NCI-H2029 treated with DMSO at 0.1 percent for 48 hours (cell line): ENCODE measurements around the gene POGK.
"Not testable (repeated sequence)": the region's sequence is repeated elsewhere in the genome, so short reads cannot be mapped to it uniquely, and the experiment has no call there.

Experiments
- DNase-seq: peaks from one replicate; lab custom pipeline; 2025; lab: John Stamatoyannopoulos, UW

Gene POGK

GRCh38 chr1:166838766-166839599, at the start of gene POGK:
POGK (plus strand) TSS chr1:166839475; CDS start chr1:166840957, 1,482 bp downstream.
- DNase-seq: peak; percentile 15

DNA sequence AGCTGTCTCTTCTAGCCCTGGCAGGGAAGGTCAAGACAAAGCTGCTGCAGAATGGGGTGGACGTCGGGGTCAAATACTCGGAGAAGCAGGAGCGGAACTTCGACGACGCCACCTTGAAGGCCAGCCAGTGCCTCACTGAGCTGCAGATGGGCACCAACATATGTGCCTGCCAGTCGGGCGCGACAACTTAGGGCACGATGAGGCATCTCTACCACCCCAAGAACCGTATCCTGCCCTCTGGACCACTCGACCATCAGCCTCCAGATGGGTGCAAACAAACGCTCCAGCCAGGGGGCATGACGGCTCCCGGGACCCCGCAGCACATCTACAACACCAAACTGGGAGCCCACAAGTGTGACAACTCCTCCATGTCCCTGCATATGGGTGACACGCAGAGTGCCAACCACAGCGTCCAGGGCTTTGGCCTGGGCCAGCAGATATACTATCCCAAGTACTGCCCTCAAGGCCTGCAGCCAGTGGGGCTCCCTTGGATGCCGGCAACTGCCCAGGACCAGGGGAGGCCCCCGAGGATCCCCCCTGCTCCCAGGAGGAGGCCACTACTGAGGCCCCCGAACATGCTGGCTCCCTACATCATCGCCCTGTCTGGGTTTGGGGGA, 42.5 kb upstream of the POGK start:
- DNase-seq: no peak

- no peak for DNase-seq
These were observed 30.3 kb upstream of the POGK start for GRCh38 chr1:166808952-166809351.

GRCh38 chr1:166811691-166812090, 27.6 kb upstream of the POGK start:
- DNase-seq: no peak

- no peak for DNase-seq
These were observed 25.6 kb upstream of the POGK start for GRCh38 chr1:166813508-166814223.

DNA sequence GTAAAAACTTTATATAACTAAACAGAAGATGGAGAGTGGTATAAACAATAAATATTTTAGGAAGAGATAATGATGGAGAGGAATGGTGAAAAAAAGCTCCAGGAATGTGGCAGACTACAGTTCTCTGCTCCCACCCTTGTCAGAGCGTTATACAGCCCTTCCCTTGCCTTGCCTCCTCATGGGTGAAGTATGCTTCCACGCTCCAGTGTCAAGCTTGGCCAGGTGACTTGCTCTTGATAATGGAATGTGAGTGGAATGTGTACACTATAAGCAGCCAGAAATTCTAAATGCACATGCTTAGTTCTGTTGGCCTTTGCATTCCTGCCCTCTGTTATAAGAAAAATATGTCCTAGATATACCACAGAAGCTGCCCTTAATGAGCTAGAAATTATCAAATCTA, 24.7 kb upstream of the POGK start:
- no peak for DNase-seq

- DNase-seq: no peak
These were observed 19.3 kb upstream of the POGK start for GRCh38 chr1:166819974-166820373.

DNA sequence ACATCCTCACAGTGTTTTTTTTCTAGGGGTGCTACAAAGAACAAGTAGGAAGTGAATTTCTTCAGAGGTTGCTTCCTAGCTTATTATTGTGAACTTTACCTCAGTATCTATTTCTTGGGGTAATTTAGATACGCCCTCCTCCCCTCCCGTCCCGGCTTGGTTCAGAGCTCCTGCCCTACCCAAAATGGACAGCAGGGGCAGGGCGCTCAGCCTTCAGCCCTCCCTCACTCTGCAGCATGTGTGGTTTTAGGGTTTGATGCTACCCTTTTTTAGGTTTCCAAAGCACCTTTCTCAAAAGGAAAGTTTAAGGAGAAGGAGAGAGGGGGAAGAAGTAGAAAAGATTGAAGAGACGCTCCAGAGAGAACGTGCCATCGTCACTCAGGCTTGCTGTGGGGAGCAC, 16.9 kb upstream of the POGK start:
- DNase-seq: no peak

DNA sequence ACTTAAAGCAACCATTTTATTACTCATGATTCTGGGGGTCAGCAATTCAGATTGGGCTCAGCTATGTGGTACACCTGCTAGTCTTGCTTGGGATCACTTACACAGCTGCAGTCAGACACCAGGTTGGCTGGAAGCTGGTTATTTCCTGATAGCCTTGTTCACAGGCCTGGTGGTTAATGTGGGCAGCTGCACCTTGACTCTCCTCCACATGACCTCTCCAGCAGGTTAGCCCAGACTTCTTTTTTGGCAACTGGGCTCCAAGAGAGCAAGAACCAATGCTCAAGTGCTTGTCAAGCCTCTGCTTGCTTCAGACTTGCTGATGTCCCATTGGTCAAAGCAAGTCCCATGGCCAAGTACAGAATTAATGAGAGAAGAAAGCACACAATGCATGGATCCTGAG, 11.8 kb upstream of the POGK start:
- DNase-seq: no peak

GRCh38 chr1:166829762-166830161, 9.5 kb upstream of the POGK start:
- not testable (repeated sequence) for DNase-seq

- DNase-seq: no peak
These were observed 2.5 kb upstream of the POGK start for GRCh38 chr1:166836733-166837132.

- no peak for DNase-seq
These were observed 479 bp downstream of the POGK start for GRCh38 chr1:166839600-166840308.

GRCh38 chr1:166840309-166841274, 1.3 kb downstream of the POGK start:
- DNase-seq: no peak

DNA sequence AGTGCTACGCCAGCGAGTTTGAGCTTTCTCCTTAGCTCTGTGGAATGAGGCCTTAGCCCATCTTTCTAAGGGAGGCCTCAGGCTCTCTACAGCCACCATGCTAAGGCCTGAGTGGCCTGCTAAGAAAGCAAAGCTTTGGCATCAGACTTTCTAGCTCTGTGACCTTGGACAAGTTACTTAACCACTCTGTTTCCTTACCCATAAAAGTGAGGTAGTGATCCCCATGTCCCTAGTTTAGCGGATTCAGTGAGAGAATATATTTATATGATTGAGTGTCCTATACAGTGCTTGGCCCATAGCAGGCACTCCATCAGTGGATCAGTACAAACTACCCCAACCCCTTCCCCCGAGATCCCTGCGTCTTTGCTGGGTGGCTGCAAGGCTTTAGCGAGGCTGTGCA, 4.0 kb downstream of the POGK start:
- DNase-seq: no peak

- DNase-seq: no peak
These were observed 4.7 kb downstream of the POGK start for GRCh38 chr1:166843769-166844596.

DNA sequence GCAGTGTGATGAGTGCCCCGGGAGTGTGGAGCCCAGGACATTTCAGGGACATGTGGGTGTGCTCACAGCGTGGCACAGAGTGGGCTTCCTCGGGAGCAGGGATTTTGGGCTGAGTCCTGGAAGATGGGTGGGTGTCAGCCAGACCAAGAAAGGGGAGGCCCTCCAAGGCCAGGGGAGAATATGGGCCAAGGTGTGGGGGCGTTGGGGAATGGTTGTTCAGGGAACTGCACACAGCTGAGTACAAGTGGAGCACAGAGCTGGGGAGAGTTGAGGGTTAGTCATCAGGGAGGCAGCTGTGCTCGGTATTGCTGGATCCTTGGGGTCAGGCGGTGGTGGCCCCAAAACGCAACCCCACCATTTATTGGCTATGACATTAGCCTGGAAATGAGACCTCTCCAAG, 5.5 kb downstream of the POGK start:
- DNase-seq: no peak

GRCh38 chr1:166848193-166848592, 8.9 kb downstream of the POGK start:
- DNase-seq: no peak

- DNase-seq: no peak
These were observed 9.9 kb downstream of the POGK start for GRCh38 chr1:166849135-166849534.

DNA sequence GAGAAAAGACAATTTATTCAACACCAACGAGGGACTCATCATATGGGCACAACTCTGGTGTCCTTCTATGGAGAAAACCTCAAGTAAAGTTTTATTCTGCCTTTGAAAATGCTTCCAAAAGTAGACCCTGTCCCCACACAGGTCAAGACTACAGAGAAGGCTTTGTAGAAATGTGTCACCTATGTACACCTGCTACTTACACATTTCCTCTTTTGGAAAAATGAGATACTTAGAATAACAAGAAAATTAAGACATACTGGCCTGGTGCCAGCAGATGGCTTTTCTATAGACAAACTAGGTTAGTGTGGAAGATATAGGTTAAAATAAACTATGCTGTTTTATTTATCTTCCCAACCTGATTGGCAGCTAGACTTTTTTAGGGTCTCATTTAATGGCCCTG, 13.6 kb downstream of the POGK start:
- DNase-seq: no peak

DNA sequence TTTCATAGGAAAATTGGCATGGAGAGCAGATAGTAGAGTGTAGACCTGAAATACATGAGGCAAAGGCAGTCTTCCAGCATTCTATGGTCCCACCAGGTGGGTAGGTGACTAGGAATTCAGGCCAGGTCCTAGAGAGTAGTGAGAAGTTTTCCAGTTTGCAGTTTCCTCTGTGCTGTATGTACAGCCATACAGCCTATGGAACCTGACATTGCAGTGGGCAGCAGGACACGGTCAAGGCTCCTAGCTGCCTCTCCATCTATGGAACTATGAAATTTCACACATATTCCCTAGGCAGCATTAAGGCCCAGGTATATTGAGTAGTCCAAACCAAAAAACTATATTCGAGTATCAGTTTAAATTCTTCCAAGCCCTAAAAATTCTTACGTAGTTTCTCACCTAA, 16.3 kb downstream of the POGK start:
- DNase-seq: no peak
